SU-DHL-6 (cell line): ENCODE results near the gene EHMT2.

Experiments used
- H2AFZ ChIP-seq: fragments of 200-600 bp; sonication (generic); 2 replicates; pipeline ENCODE4 v1.6.1; 2014; ENCODE audit warnings: low read depth, mild to moderate bottlenecking, moderate library complexity, mixed read lengths, antibody characterized with exemption, low read length; ENCODE audit not compliant: severe bottlenecking
- H3F3A ChIP-seq: fragments of 200-600 bp; shearing (Covaris generic); 2 replicates; pipeline ENCODE4 v1.6.0; 2016; ENCODE audit warnings: antibody characterized with exemption, mild to moderate bottlenecking; ENCODE audit not compliant: insufficient read depth
- H3K27ac ChIP-seq: fragments of 200-600 bp; sonication (generic); 2 replicates; pipeline ENCODE4 v1.5.1; 2016; ENCODE audit warnings: low read depth, mild to moderate bottlenecking, low read length, moderate library complexity, mixed read lengths
- H3K27me3 ChIP-seq: fragments of 200-600 bp; sonication (generic), shearing (Covaris generic); 2 replicates; pipeline ENCODE4 v1.6.0; 2014; ENCODE audit warnings: mild to moderate bottlenecking, low read length
- H3K36me3 ChIP-seq: fragments of 200-600 bp; sonication (generic); 2 replicates; pipeline ENCODE4 v1.6.1; 2014; ENCODE audit warnings: mild to moderate bottlenecking, low read length, mixed read lengths
- H3K4me2 ChIP-seq: fragments of 300-600, 200-600 bp; shearing (Covaris generic), sonication (generic); 2 replicates; pipeline ENCODE4 v1.6.0; 2014; ENCODE audit warnings: low read length, low read depth, mild to moderate bottlenecking; ENCODE audit not compliant: poor library complexity, severe bottlenecking
- H3K4me3 ChIP-seq: fragments of 200-600 bp; sonication (generic); 2 replicates; pipeline ENCODE4 v1.5.1; 2014; ENCODE audit warnings: antibody characterized with exemption, low read length, mild to moderate bottlenecking, mixed read lengths; ENCODE audit not compliant: insufficient read depth, poor library complexity, severe bottlenecking
- H3K79me2 ChIP-seq: fragments of 200-600 bp; sonication (generic); 2 replicates; pipeline ENCODE4 v1.6.1; 2014; ENCODE audit warnings: mild to moderate bottlenecking, low read length, moderate library complexity; ENCODE audit not compliant: insufficient read depth
- H3K9ac ChIP-seq: fragments of 200-600 bp; sonication (generic); 2 replicates; pipeline ENCODE4 v1.7.0; 2014; ENCODE audit warnings: mild to moderate bottlenecking, low read length
- H3K9me2 ChIP-seq: fragments of 200-600 bp; sonication (generic); replicated peaks from 2 replicates; pipeline ENCODE4 v1.6.1; 2014; ENCODE audit warnings: low read length; ENCODE audit not compliant: insufficient read depth
- H3K9me3 ChIP-seq: fragments of 200-600 bp; sonication (generic); 2 replicates; pipeline ENCODE4 v1.6.1; 2014; ENCODE audit warnings: low read length, mixed read lengths; ENCODE audit not compliant: insufficient read depth
- H4K20me1 ChIP-seq: fragments of 200-600 bp; sonication (generic); 2 replicates; pipeline ENCODE4 v1.6.1; 2014; ENCODE audit warnings: low read depth, mild to moderate bottlenecking, antibody characterized with exemption, low read length, moderate library complexity, mixed read lengths
- EZH2phosphoT487 ChIP-seq: fragments of 200-600 bp; sonication (generic), shearing (Covaris generic); conservative IDR thresholded peaks from 2 replicates; pipeline ENCODE4 v1.6.1; 2018; ENCODE audit warnings: mild to moderate bottlenecking, antibody characterized with exemption, low read length, moderate library complexity, mixed read lengths
- TF ChIP-seq, protein P1 (sequence below): fragments of 200-600 bp; sonication (generic); IDR thresholded peaks from one replicate; pipeline ENCODE4 v1.5.1; 2017; ENCODE audit warnings: antibody characterized with exemption, mild to moderate bottlenecking, low read length, moderate library complexity; ENCODE audit not compliant: insufficient read depth, poor library complexity, severe bottlenecking

The EHMT2 gene

DNA sequence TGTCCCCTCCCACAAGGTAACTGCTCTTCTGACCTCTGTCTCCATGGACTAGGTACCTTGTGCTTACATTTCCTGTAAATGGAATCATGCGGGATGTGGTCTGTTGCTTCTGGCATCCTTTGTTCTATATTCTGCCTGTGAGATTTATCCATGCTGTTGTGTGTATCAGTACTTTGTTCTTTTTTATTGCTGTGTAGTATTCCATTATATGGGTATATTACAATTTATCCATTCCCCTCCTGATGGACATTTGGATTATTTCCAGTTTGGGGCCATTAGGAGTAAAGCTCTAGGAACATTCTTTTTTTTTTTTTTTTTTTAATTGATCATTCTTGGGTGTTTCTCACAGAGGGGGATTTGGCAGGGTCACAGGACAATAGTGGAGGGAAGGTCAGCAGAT is 33.5 kb upstream of the EHMT2 start:
- H3K27me3 ChIP-seq: no peaks in the 10 kb centered on the region
- no peak overlapping the region for H3K9ac ChIP-seq
- H4K20me1 ChIP-seq: no peaks in the 10 kb centered on the region
- no peaks in the 10 kb centered on the region for H3F3A ChIP-seq
- TF ChIP-seq EZH2phosphoT487: no peak
- TF ChIP-seq, protein P1, sequence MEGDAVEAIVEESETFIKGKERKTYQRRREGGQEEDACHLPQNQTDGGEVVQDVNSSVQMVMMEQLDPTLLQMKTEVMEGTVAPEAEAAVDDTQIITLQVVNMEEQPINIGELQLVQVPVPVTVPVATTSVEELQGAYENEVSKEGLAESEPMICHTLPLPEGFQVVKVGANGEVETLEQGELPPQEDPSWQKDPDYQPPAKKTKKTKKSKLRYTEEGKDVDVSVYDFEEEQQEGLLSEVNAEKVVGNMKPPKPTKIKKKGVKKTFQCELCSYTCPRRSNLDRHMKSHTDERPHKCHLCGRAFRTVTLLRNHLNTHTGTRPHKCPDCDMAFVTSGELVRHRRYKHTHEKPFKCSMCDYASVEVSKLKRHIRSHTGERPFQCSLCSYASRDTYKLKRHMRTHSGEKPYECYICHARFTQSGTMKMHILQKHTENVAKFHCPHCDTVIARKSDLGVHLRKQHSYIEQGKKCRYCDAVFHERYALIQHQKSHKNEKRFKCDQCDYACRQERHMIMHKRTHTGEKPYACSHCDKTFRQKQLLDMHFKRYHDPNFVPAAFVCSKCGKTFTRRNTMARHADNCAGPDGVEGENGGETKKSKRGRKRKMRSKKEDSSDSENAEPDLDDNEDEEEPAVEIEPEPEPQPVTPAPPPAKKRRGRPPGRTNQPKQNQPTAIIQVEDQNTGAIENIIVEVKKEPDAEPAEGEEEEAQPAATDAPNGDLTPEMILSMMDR: no peak
- no peaks in the 10 kb centered on the region for H3K36me3 ChIP-seq
- H3K4me2 ChIP-seq: no peak overlapping the region
- no peaks in the 10 kb centered on the region for H3K9me3 ChIP-seq
- no peak overlapping the region for H3K27ac ChIP-seq
- H2AFZ ChIP-seq: no peak overlapping the region
- H3K4me3 ChIP-seq: no peak overlapping the region
- H3K9me2 ChIP-seq: no peaks in the 10 kb centered on the region
- no peaks in the 10 kb centered on the region for H3K79me2 ChIP-seq

DNA sequence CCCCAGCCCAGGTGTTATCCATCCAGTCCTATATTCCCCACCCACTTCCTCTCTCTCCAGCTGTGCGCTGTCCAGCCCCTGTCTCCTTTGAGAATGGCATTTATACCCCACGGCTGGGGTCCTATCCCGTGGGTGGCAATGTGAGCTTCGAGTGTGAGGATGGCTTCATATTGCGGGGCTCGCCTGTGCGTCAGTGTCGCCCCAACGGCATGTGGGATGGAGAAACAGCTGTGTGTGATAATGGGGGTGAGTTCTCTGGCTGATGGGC is 31.1 kb upstream of the EHMT2 start:
- no peak overlapping the region for H3K9ac ChIP-seq
- no peaks in the 10 kb centered on the region for H3K79me2 ChIP-seq
- no peaks in the 10 kb centered on the region for H3K9me2 ChIP-seq
- H3K27ac ChIP-seq: no peak overlapping the region
- H3K4me3 ChIP-seq: no peak overlapping the region
- H3K4me2 ChIP-seq: no peak overlapping the region
- H3K36me3 ChIP-seq: no peaks in the 10 kb centered on the region
- TF ChIP-seq EZH2phosphoT487: no peak
- TF ChIP-seq, protein P1: no peak
- H3K27me3 ChIP-seq: no peaks in the 10 kb centered on the region
- H2AFZ ChIP-seq: no peak overlapping the region
- no peaks in the 10 kb centered on the region for H3K9me3 ChIP-seq
- H4K20me1 ChIP-seq: no peaks in the 10 kb centered on the region
- H3F3A ChIP-seq: no peaks in the 10 kb centered on the region

DNA sequence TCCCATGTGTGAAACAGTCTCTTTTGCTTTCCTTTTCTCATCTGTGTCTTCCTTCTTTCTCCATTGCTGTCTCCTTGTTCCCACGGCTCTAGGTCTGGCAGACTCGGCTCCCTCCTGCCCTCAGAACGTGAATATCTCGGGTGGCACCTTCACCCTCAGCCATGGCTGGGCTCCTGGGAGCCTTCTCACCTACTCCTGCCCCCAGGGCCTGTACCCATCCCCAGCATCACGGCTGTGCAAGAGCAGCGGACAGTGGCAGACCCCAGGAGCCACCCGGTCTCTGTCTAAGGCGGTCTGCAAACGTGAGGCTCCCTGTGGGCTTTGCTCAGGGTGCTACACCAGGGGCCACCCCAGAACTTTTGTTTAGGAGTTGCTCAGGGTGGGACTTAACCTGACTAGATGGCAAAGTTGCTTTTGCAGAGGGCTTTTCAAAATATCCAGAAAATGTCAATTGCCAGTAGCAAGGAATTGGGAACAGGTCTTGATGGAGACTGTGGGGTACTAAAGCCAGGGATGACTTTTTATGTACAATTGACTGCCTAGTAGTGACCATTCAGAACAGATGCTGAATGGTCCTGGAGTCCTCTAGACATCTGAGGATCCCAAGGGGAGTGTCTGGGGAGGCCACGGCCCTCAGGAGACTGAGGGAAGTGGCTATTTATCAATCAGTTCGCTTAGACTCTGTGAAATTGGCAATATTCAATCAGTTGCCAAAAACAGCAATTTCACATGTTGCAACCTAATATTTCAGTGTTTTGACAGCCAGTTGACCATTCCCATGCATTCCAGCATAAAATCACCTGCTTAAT is 30.6 kb upstream of the EHMT2 start:
- no peaks in the 10 kb centered on the region for H3K36me3 ChIP-seq
- TF ChIP-seq, protein P1: no peak
- TF ChIP-seq EZH2phosphoT487: no peak
- no peak overlapping the region for H3K9ac ChIP-seq
- H3K27me3 ChIP-seq: no peaks in the 10 kb centered on the region
- no peak overlapping the region for H3K4me2 ChIP-seq
- H3K79me2 ChIP-seq: no peaks in the 10 kb centered on the region
- H3K27ac ChIP-seq: no peak overlapping the region
- no peaks in the 10 kb centered on the region for H4K20me1 ChIP-seq
- no peak overlapping the region for H2AFZ ChIP-seq
- H3F3A ChIP-seq: no peaks in the 10 kb centered on the region
- no peak overlapping the region for H3K4me3 ChIP-seq
- H3K9me3 ChIP-seq: no peaks in the 10 kb centered on the region
- no peaks in the 10 kb centered on the region for H3K9me2 ChIP-seq
